Measurements from ENCODE around the gene NOS1AP. TPM values are rescaled to one million over a fixed set of nuclear protein-coding genes. Genes with fewer than 3 reads are reported as not detected.

Gene NOS1AP
- polyA plus RNA-seq, 3 donors: 0.12 TPM; not detected in 2

- Histone ChIP-seq H4K20me1 (ENCODE audit: insufficient read depth, low read length) (no peaks in the 10 kb centered on the region), H3K4me2 (replicated peaks; ENCODE audit: extremely low read depth, low read length, poor library complexity, severe bottlenecking) (no peak overlapping the region), H3K9ac (ENCODE audit: insufficient read depth, low read length, poor library complexity, severe bottlenecking) (no peak overlapping the region), H3K4me1 (ENCODE audit: control insufficient read depth in 1 of 2, insufficient read depth in 2 of 2, low read length in 2 of 2) (peaks cover 13 to 19% of the 10 kb centered on the region in 2 donors), H3K27ac (ENCODE audit: low read depth in 1 of 2, low read length in 2 of 2) (no peak overlapping the region), H2AFZ (ENCODE audit: insufficient read depth, low read depth, low read length, poor library complexity, severe bottlenecking) (no peak overlapping the region), H3K4me3 (replicated peaks in 1 of 3; ENCODE audit: low read depth in 2 of 3, low read length in 3 of 3) (no peak overlapping the region), H3K79me2 (ENCODE audit: insufficient read depth, low read length) (no peaks in the 10 kb centered on the region), H3K27me3 (ENCODE audit: control insufficient read depth in 2 of 2, insufficient read depth in 2 of 2, low read length in 2 of 2) (peaks cover 6 to 34% of the 10 kb centered on the region in 2 donors), H3K9me3 (replicated peaks in 1 of 2; ENCODE audit: control insufficient read depth in 1 of 2, insufficient read depth in 1 of 2, low read length in 2 of 2) (no peaks in the 10 kb centered on the region), H3K36me3 (replicated peaks in 1 of 2; ENCODE audit: control insufficient read depth in 1 of 2, insufficient read depth in 2 of 2, low read length in 2 of 2) (no peaks in the 10 kb centered on the region)
- peaks cover 0 to 7% of the 10 kb centered on the region in 2 donors for H3K36me3 Mint-ChIP-seq
- H3K4me3 Mint-ChIP-seq: no peak overlapping the region
- WGBS (ENCODE audit: insufficient coverage): 94% methylated on average over 4 of the region's 4 CpGs
- TF ChIP-seq CTCF (IDR thresholded peaks at IDR 0.05): no peak
- H3K9me3 Mint-ChIP-seq: peaks cover 0 to 5% (median 0%) of the 10 kb centered on the region in 7 donors
- H3K27ac Mint-ChIP-seq: no peak overlapping the region
- no peak for DNase-seq
- peaks cover 26 to 48% (median 32%) of the 10 kb centered on the region in 3 donors for H3K27me3 Mint-ChIP-seq (ENCODE audit: low read depth in 3 of 3)
- intact Hi-C loops (cut with micrococcal nuclease): no loop called here
- peaks cover 16% of the 10 kb centered on the region for H3K4me1 Mint-ChIP-seq
Observed at GRCh38 chr1:162021124-162021523, 48.4 kb upstream of the NOS1AP start.

- no peaks in the 10 kb centered on the region for H3K79me2 ChIP-seq (ENCODE audit: insufficient read depth, low read length)
- H3K27me3 Mint-ChIP-seq (ENCODE audit: low read depth in 3 of 3): peaks cover 31 to 57% (median 33%) of the 10 kb centered on the region in 3 donors
- peaks cover 13 to 19% of the 10 kb centered on the region in 2 donors for H3K4me1 ChIP-seq (ENCODE audit: control insufficient read depth in 1 of 2, insufficient read depth in 2 of 2, low read length in 2 of 2)
- no peak for DNase-seq
- WGBS (ENCODE audit: insufficient coverage): 97% methylated on average over 9 of the region's 9 CpGs
- peaks cover 3 to 7% of the 10 kb centered on the region in 2 donors for H3K36me3 Mint-ChIP-seq
- intact Hi-C loops (cut with micrococcal nuclease): no loop called here
- H3K9ac ChIP-seq (ENCODE audit: insufficient read depth, low read length, poor library complexity, severe bottlenecking): no peak overlapping the region
- H3K4me2 ChIP-seq (replicated peaks; ENCODE audit: extremely low read depth, low read length, poor library complexity, severe bottlenecking): no peak overlapping the region
- H3K36me3 ChIP-seq (replicated peaks in 1 of 2; ENCODE audit: control insufficient read depth in 1 of 2, insufficient read depth in 2 of 2, low read length in 2 of 2): no peaks in the 10 kb centered on the region
- no peak overlapping the region for H3K4me3 ChIP-seq (replicated peaks in 1 of 3; ENCODE audit: low read depth in 2 of 3, low read length in 3 of 3)
- TF ChIP-seq CTCF (IDR thresholded peaks at IDR 0.05): no peak
- no peaks in the 10 kb centered on the region for H4K20me1 ChIP-seq (ENCODE audit: insufficient read depth, low read length)
- peaks cover 4 to 10% (median 8%) of the 10 kb centered on the region in 7 donors for H3K9me3 Mint-ChIP-seq
- no peak overlapping the region for H3K27ac ChIP-seq (ENCODE audit: low read depth in 1 of 2, low read length in 2 of 2)
- H3K27me3 ChIP-seq (ENCODE audit: control insufficient read depth in 2 of 2, insufficient read depth in 2 of 2, low read length in 2 of 2): peaks cover 6 to 40% of the 10 kb centered on the region in 2 donors
- no peak overlapping the region for H3K27ac Mint-ChIP-seq
- H3K4me1 Mint-ChIP-seq: peaks cover 25% of the 10 kb centered on the region
- H3K9me3 ChIP-seq (replicated peaks in 1 of 2; ENCODE audit: control insufficient read depth in 1 of 2, insufficient read depth in 1 of 2, low read length in 2 of 2): peaks cover 0 to 4% of the 10 kb centered on the region in 2 donors
- no peak overlapping the region for H2AFZ ChIP-seq (ENCODE audit: insufficient read depth, low read depth, low read length, poor library complexity, severe bottlenecking)
- peak overlapping the region; percentile 86 to 94 for H3K4me3 Mint-ChIP-seq
Observed at GRCh38 chr1:162022626-162023025, 46.9 kb upstream of the NOS1AP start.
